ENCODE measurements around the gene PWWP2A. TPM values are rescaled to one million over a fixed set of nuclear protein-coding genes. Genes with fewer than 3 reads are reported as not detected.

Gene PWWP2A
- total and polyA plus RNA-seq, 12 donors: 7.0 to 32.9 (median 22.9) TPM

GRCh38 chr5:160105686-160106360, 13.4 kb downstream of the PWWP2A start:
- Histone ChIP-seq H3K4me1 (replicated peaks in 1 of 2) (peaks cover 0 to 15% of the 10 kb centered on the region in 2 donors), H3K9me3 (replicated peaks in 1 of 3) (no peaks in the 10 kb centered on the region), H3K27ac (no peak overlapping the region), H3K36me3 (replicated peaks in 1 of 2) (no peaks in the 10 kb centered on the region), H3K27me3 (no peaks in the 10 kb centered on the region), H3K4me3 (no peak overlapping the region)
- DNase-seq: no peak
- TF ChIP-seq POLR2A (IDR thresholded peaks at IDR 0.05): no peak
- TF ChIP-seq, protein P1, sequence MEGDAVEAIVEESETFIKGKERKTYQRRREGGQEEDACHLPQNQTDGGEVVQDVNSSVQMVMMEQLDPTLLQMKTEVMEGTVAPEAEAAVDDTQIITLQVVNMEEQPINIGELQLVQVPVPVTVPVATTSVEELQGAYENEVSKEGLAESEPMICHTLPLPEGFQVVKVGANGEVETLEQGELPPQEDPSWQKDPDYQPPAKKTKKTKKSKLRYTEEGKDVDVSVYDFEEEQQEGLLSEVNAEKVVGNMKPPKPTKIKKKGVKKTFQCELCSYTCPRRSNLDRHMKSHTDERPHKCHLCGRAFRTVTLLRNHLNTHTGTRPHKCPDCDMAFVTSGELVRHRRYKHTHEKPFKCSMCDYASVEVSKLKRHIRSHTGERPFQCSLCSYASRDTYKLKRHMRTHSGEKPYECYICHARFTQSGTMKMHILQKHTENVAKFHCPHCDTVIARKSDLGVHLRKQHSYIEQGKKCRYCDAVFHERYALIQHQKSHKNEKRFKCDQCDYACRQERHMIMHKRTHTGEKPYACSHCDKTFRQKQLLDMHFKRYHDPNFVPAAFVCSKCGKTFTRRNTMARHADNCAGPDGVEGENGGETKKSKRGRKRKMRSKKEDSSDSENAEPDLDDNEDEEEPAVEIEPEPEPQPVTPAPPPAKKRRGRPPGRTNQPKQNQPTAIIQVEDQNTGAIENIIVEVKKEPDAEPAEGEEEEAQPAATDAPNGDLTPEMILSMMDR (IDR thresholded peaks at IDR 0.05): no peak
- 74 to 82% (median 80%) methylated on average over 4 of the region's 4 CpGs for WGBS, 4 donors
- intact Hi-C loops (cut with DNase I): no loop called here

- H3K4me1 ChIP-seq (replicated peaks in 1 of 2): peaks cover 0 to 2% of the 10 kb centered on the region in 2 donors
- WGBS, 4 donors: 79 to 87% (median 82%) methylated on average over 4 of the region's 4 CpGs
- DNase-seq: no peak
- no peak for TF ChIP-seq POLR2A (IDR thresholded peaks at IDR 0.05)
- TF ChIP-seq, protein P1 (IDR thresholded peaks at IDR 0.05): no peak
- H3K27me3 ChIP-seq: no peaks in the 10 kb centered on the region
- no peaks in the 10 kb centered on the region for H3K9me3 ChIP-seq (replicated peaks in 1 of 3)
- no peak overlapping the region for H3K4me3 ChIP-seq
- peaks cover 0 to 9% of the 10 kb centered on the region in 2 donors for H3K36me3 ChIP-seq (replicated peaks in 1 of 2)
- H3K27ac ChIP-seq: no peak overlapping the region
- intact Hi-C loops (cut with DNase I): no loop called here
These were observed 21.3 kb downstream of the PWWP2A start for GRCh38 chr5:160097991-160098390.

DNA sequence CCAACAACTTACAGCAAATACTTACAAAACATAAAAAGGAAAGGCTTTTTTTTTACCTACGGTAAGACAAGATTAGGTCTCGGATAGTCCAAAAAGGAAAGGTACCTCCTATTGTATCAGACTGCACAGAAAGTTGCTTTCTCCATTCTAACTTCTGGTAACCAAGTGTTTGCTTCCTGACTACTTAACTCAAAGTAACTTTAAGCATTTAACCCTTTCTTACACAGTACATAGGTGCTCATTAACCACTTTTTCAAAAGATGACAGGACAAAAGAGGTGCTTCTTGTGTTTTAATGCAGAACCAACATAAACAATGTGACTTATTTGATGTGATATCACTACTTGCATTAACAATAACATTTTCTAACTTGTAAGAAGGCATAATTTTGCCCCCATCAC, 23.1 kb downstream of the PWWP2A start:
- Histone ChIP-seq H3K27me3 (no peaks in the 10 kb centered on the region), H3K36me3 (replicated peaks in 1 of 2) (peaks cover 0 to 22% of the 10 kb centered on the region in 2 donors), H3K4me3 (no peak overlapping the region), H3K27ac (no peak overlapping the region), H3K4me1 (replicated peaks in 1 of 2) (no peaks in the 10 kb centered on the region), H3K9me3 (replicated peaks in 1 of 3) (no peaks in the 10 kb centered on the region)
- TF ChIP-seq POLR2A (IDR thresholded peaks at IDR 0.05): no peak
- TF ChIP-seq, protein P1 (IDR thresholded peaks at IDR 0.05): no peak
- no peak for DNase-seq
- intact Hi-C loops (cut with DNase I): no loop called here
- 94 to 100% (median 98%) methylated on average over 2 of the region's 2 CpGs for WGBS, 4 donors

- no peak overlapping the region for H3K4me3 ChIP-seq
- DNase-seq: no peak
- H3K4me1 ChIP-seq (replicated peaks in 1 of 2): no peaks in the 10 kb centered on the region
- no peaks in the 10 kb centered on the region for H3K9me3 ChIP-seq (replicated peaks in 1 of 3)
- peaks cover 0 to 22% of the 10 kb centered on the region in 2 donors for H3K36me3 ChIP-seq (replicated peaks in 1 of 2)
- intact Hi-C loops (cut with DNase I): no loop called here
- H3K27ac ChIP-seq: no peak overlapping the region
- TF ChIP-seq, protein P1 (IDR thresholded peaks at IDR 0.05): no peak
- no peak for TF ChIP-seq POLR2A (IDR thresholded peaks at IDR 0.05)
- no peaks in the 10 kb centered on the region for H3K27me3 ChIP-seq
- WGBS, 4 donors: 90 to 92% (median 91%) methylated on average over 11 of the region's 11 CpGs
These were observed 26.1 kb downstream of the PWWP2A start for GRCh38 chr5:160092960-160093707.

Data from adrenal gland (tissue), 12 donors.